NB4 (cell line): ENCODE measurements around the gene NAPSA.

ENCODE experiments used
- CTCF ChIP-seq: IDR thresholded peaks from one replicate; pipeline ENCODE4 v1.5.1; 2012; ENCODE audit warnings: low read depth, low read length
- MAX ChIP-seq: IDR thresholded peaks from 2 replicates; pipeline ENCODE4 v1.6.1; 2011; ENCODE audit warnings: low read depth, low read length
- MYC ChIP-seq: IDR thresholded peaks from 2 replicates; pipeline ENCODE4 v1.6.1; 2011; ENCODE audit warnings: low read depth, low read length
- POLR2A ChIP-seq: IDR thresholded peaks from 2 replicates; pipeline ENCODE4 v1.6.1; 2011; ENCODE audit warnings: mild to moderate bottlenecking; ENCODE audit not compliant: insufficient read length; ENCODE audit errors: extremely low read depth

GRCh38 chr19:50322234-50322633 is 43.2 kb downstream of the NAPSA start:
- no peak for TF ChIP-seq CTCF
- TF ChIP-seq POLR2A = no peak
- TF ChIP-seq MAX = no peak
- TF ChIP-seq MYC = no peak
